Measurements from ENCODE around the gene TAF1C. TPM values are rescaled to one million over a fixed set of nuclear protein-coding genes. Genes with fewer than 3 reads are reported as not detected.

Gene TAF1C
- total and polyA plus RNA-seq, 9 of the 15 experiments (the other 6 are each of a cell fraction or from before 2014, with no cell fraction given): 1.5 to 74.8 (median 21.0) TPM

DNA sequence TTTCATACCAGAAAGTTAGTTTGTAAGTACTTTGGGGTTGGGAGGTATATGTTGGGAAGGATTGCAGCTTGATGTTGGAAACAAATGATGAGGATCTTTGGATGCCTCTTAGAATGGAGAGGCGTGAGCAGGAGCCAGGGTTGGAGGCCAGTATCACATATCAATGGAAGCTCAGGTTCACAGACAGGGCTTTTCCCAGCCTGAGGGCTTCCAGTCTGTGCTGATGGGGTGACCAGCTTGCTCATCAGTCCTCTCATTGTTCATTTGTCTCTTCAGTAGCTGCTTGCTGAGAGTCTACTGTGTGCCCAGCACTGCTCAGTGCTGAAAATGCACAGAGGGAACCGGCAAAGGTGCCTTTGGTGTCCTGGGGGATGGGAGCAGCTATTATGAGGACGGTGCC, 35.9 kb downstream of the TAF1C start:
- TF ChIP-seq ZBTB17 (CRISPR knock-in tag; IDR thresholded peaks at IDR 0.05): no peak
- TF ChIP-seq TFAM (CRISPR knock-in tag; conservative IDR thresholded peaks at IDR 0.05): no peak
- no peak for TF ChIP-seq XRCC3 (IDR thresholded peaks at IDR 0.05)
- no peak for TF ChIP-seq SOX6 (IDR thresholded peaks at IDR 0.05)
- TF ChIP-seq, protein P1, sequence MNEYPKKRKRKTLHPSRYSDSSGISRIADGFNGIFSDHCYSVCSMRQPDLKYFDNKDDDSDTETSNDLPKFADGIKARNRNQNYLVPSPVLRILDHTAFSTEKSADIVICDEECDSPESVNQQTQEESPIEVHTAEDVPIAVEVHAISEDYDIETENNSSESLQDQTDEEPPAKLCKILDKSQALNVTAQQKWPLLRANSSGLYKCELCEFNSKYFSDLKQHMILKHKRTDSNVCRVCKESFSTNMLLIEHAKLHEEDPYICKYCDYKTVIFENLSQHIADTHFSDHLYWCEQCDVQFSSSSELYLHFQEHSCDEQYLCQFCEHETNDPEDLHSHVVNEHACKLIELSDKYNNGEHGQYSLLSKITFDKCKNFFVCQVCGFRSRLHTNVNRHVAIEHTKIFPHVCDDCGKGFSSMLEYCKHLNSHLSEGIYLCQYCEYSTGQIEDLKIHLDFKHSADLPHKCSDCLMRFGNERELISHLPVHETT (CRISPR knock-in tag; conservative IDR thresholded peaks at IDR 0.05 in 1 of 2, IDR thresholded peaks at IDR 0.05 in 1 of 2): no peak
- no peak for TF ChIP-seq SIX5 (IDR thresholded peaks at IDR 0.05; ENCODE audit: borderline replicate concordance in 1 of 2, insufficient read depth in 1 of 2, low read depth in 1 of 2, low read length in 2 of 2)
- TF ChIP-seq ZKSCAN8 (CRISPR knock-in tag; IDR thresholded peaks at IDR 0.05): no peak
- Histone ChIP-seq H4K20me1 (replicated peaks; ENCODE audit: control insufficient read depth, insufficient read depth, low read length) (no peaks in the 10 kb centered on the region), H3K4me1 (replicated peaks in 1 of 2; ENCODE audit: control insufficient read depth in 2 of 2, insufficient read depth in 2 of 2, low read length in 2 of 2) (no peaks in the 10 kb centered on the region), H3K36me3 (ENCODE audit: control insufficient read depth, insufficient read depth, low read length) (no peaks in the 10 kb centered on the region), H3K4me2 (ENCODE audit: insufficient read depth, low read length) (no peak overlapping the region), H3K9ac (ENCODE audit: insufficient read depth in 1 of 2, low read depth in 2 of 2, low read length in 2 of 2) (no peak overlapping the region), H2AFZ (ENCODE audit: low read depth, low read length) (no peak overlapping the region), H3K27me3 (ENCODE audit: control insufficient read depth in 2 of 2, insufficient read depth in 2 of 2, low read length in 2 of 2) (peaks cover 11 to 42% of the 10 kb centered on the region in 2 experiments), H3K4me3 (no peak overlapping the region), H3K9me1 (ENCODE audit: control insufficient read depth, insufficient read depth, low read length) (no peaks in the 10 kb centered on the region), H3K9me3 (replicated peaks; ENCODE audit: control insufficient read depth, insufficient read depth, low read depth, low read length) (no peaks in the 10 kb centered on the region), H3K79me2 (ENCODE audit: control insufficient read depth, insufficient read depth, low read length) (no peaks in the 10 kb centered on the region), H3K27ac (ENCODE audit: extremely low read depth, low read depth, low read length) (no peak overlapping the region)
- in situ Hi-C loops (cut with MboI): no loop called here
- intact Hi-C loops (cut with micrococcal nuclease): no loop called here
- FAIRE-seq (no peak), DNase-seq (ENCODE audit: extremely low read depth in 1 of 4, low spot score in 3 of 4) (no peak), ATAC-seq (no peak; the same call in 2 of the 3 replicates)
- 16% methylated on average over 3 of the region's 3 CpGs for WGBS (ENCODE audit: insufficient coverage, low coverage, missing lambda C conversion rate)
- ChIA-PET CTCF (ENCODE audit: low intra/inter-chr PET ratio) (no interaction called here), POLR2A (interaction anchor here (0.6 to 2.3 kb wide), 5 partner anchors 12 to 1217 kb away, joined by 3 to 10 read pairs (median 4); partner anchors contain the start of gene MBTPS1)
- no TSS peak for BruUV-seq (replicated peaks)
